Stimulated activated memory B cell treated with anti-CD40 and anti-IgM and Interleukin-4, amounts not matched to agents 10 μg/mL and 1 μg/mL and 100 μg/mL, for 72 hours (primary cell): ENCODE data around the gene TBC1D17.
A peak's percentile ranks its signal among the peaks of the same experiment; 100 is the strongest.

Experiments used
- ATAC-seq: fragments of 150-1000 bp; cut with Tn5 transposase; 2 replicates; pipeline ENCODE4 v1.10.0; 2021
- H3K27ac Mint-ChIP-seq: one replicate; pipeline ENCODE4 v1.8.0; 2022; ENCODE audit warnings: mild to moderate bottlenecking, mixed read lengths
- H3K27me3 Mint-ChIP-seq: one replicate; pipeline ENCODE4 v1.8.0; 2022; ENCODE audit warnings: mixed read lengths
- H3K36me3 Mint-ChIP-seq: one replicate; pipeline ENCODE4 v1.8.0; 2022; ENCODE audit warnings: mixed read lengths
- H3K4me1 Mint-ChIP-seq: one replicate; pipeline ENCODE4 v1.8.0; 2022; ENCODE audit warnings: mixed read lengths
- H3K4me3 Mint-ChIP-seq: one replicate; pipeline ENCODE4 v1.8.0; 2022; ENCODE audit warnings: mild to moderate bottlenecking, moderate library complexity, mixed read lengths
- H3K9me3 Mint-ChIP-seq: one replicate; pipeline ENCODE4 v1.8.0; 2022; ENCODE audit warnings: mixed read lengths

The TBC1D17 gene

DNA sequence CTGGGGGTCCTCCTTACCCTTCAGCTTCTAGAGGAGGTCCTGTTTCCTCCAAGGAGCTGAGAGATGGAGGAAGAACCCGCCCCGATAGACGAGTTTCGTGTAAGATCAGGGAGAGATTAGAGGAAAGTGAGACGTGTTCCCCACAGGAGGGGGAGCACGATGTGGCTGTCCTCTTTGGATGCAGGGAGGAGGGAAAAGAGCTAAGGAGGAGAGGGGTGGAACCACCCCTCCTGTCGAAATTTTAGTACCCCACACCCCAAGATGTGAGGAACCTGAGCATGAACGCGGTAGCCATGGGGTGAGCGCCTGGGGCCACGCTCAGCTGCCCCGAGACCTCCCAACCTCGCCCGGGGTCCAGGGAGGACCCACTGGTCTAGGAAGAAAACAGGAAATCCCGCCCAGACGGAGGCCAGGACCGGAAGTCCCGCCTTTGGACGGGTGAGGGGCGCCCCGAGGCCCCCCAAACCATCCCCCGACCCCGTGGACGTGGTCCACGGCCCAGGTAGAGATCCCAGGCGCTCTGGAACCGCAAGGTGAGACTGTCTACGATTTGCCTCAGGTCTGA, 1.6 kb upstream of the TBC1D17 start:
- Mint-ChIP-seq H3K4me3 (no peak overlapping the region), H3K36me3 (peaks cover 23% of the 10 kb centered on the region), H3K4me1 (peaks cover 37% of the 10 kb centered on the region), H3K27ac (no peak overlapping the region), H3K27me3 (no peaks in the 10 kb centered on the region), H3K9me3 (no peaks in the 10 kb centered on the region)
- ATAC-seq, result peak; percentile 9

DNA sequence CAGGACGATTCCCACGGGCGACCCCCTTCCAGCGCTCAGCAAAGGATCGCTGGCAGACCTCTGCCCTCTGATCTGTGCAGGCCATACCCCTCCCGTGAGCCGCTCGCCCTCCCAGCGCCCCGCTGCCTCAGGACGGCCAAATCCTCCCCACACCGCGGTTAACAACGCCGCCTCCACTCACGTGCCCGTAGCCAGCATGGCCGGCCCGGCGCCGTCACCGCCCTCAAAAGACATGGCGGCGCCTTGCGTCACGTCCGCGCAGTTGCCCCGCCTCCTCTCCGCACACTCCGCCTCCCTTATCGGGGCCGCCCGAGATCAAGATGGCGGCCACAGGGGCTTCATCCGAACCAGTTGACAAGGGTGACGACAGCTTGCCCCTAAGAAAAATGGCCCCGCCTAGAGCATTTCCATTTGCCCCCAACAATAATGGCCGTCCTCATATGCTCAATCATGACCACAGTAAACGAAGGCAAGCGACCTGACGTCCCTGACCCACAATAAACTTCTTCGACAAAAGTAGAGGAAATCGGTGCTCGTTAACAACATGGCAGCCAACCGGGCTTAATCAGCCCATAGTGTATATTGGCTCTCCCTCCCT, 981 bp upstream of the TBC1D17 start:
- no peaks in the 10 kb centered on the region for H3K27me3 Mint-ChIP-seq
- peak; percentile 79 for ATAC-seq
- H3K9me3 Mint-ChIP-seq, result no peaks in the 10 kb centered on the region

DNA sequence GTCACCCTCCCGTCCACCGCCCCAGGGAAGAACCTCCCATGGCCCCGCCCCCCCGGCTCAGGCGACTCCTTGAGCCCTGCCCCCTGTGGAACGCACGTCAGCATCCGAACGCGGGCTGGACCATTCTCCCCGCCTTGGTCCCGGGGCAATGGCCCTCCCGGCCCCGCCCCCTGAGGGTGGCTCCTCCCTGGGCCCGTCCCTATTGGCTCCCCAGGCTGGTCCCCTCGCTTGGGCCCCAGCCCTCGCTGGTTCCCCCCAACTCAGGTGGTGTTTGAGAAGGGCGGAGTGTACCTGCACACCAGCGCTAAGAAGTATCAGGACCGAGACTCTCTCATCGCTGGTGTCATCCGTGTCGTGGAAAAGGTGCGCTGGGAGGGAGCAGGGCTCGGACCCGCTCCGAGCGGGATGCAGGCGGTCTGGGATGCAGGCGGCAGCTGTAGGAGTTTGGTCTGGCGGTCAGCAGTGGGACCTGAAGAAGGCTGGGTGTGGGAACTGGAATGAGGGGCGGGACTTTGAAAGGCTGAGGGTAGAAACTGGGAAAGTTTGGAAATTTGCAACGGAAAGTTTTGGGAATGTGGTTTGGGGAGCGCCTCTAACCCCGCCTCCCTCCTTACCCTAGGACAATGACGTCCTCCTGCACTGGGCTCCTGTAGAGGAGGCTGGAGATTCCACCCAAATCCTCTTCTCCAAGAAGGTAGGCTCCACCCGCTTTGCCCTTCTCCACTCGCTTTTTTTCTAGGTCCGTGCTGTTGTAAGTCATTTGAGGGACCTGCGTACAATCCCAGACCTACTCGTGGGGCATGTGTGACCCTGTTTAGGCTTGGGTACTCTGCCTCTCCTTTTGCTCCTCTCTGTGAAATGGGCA, 609 bp downstream of the TBC1D17 start:
- peaks cover 33% of the 10 kb centered on the region for H3K4me1 Mint-ChIP-seq
- no peaks in the 10 kb centered on the region for H3K9me3 Mint-ChIP-seq
- no peak overlapping the region for H3K4me3 Mint-ChIP-seq
- peaks cover 45% of the 10 kb centered on the region for H3K36me3 Mint-ChIP-seq
- H3K27ac Mint-ChIP-seq, result no peak overlapping the region
- no peaks in the 10 kb centered on the region for H3K27me3 Mint-ChIP-seq
- peak; percentile 84 for ATAC-seq

More for the DNA sequence above, 981 bp upstream of the TBC1D17 start:
- Mint-ChIP-seq H3K4me1 (peaks cover 37% of the 10 kb centered on the region), H3K36me3 (peaks cover 29% of the 10 kb centered on the region), H3K27ac (no peak overlapping the region), H3K4me3 (no peak overlapping the region)

DNA sequence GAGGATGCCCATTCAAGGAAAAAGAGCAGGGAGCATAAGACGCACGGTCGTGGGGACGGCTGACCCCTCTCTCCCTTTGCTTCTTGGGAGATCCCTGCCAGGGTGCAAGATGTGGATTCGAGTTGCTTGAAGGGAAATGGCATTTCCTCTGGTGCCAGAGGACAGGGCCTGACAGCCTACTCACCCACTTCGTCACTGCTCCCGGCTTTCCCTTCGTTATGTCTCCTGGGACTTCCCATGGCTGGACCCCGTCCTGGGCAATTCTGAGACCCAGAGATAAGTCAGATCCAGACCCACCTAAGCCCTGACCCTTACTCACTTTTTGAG, 1.2 kb downstream of the TBC1D17 start:
- H3K27me3 Mint-ChIP-seq, result no peaks in the 10 kb centered on the region
- peaks cover 33% of the 10 kb centered on the region for H3K4me1 Mint-ChIP-seq
- no peak overlapping the region for H3K27ac Mint-ChIP-seq
- H3K36me3 Mint-ChIP-seq, result peaks cover 51% of the 10 kb centered on the region
- H3K9me3 Mint-ChIP-seq, result no peaks in the 10 kb centered on the region
- H3K4me3 Mint-ChIP-seq, result no peak overlapping the region
- no peak for ATAC-seq

DNA sequence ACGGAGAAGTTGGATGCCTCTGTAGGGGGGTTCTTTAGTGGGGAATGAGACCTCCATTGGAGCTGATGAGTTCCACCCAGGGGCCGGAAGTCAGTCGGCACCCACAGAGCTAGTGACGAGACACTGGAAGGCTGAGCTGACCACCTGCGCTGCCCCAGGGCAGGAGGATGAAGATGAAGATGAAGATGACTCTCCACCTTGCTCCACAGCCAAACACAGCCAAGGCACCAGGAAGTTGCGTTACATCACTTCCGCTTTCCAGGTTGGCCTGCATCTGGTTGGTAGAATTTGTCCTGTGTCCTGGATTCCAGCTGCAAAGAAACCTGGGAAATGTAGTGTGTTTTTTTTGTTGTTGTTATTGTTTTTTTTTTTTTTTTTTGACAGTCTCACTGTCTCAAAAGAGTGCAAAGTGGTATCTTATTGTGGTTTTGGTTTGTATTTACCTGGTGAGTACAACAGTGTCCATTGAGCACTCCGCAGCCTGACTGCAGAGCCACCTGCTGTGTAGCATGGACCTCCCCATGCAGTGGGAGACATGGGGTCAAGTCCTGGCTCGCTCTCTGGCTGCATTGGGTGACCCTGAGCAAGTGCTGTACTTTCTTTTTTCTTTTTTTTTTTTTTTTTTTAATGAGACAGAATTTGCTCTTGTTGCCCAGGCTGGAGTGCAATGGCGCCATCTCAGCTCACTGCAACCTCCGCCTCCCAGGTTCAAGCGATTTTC, 1.9 kb downstream of the TBC1D17 start:
- no peaks in the 10 kb centered on the region for H3K9me3 Mint-ChIP-seq
- H3K36me3 Mint-ChIP-seq, result peaks cover 56% of the 10 kb centered on the region
- no peak overlapping the region for H3K27ac Mint-ChIP-seq
- H3K27me3 Mint-ChIP-seq, result no peaks in the 10 kb centered on the region
- no peak for ATAC-seq
- H3K4me1 Mint-ChIP-seq, result peaks cover 33% of the 10 kb centered on the region
- H3K4me3 Mint-ChIP-seq, result no peak overlapping the region

DNA sequence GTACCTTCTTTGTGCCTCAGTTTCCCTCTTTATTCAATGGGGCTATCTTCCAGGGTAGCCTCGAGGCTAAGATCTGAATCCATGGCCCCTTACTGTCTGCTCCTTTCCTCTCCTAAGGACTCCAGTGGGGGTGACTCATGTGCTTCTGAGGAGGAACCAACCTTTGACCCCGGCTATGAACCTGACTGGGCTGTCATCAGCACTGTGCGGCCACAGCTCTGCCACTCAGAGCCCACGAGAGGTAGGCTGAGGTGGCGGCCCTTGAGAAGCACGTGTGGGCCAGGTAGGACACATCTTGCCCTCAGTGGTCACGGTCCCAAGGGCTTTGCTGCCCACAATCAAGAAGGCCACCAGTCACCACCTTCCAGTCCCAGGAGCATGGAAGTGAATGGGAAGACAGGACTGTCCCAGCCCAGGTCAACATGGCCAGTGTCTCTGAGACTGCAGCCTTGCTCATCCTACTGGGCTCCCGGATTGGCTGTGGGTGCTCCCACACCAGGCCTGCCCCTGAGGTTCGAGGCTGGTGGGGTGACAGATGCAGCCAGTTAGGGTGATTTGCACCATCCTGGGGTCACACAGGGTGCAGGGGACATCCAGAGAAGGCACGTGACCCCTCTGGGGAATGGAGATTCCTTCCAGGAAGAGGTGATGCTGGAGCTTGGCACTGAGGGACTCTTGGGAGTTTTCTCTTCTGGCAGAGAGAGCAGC, 2.8 kb downstream of the TBC1D17 start:
- Mint-ChIP-seq H3K4me1 (peaks cover 26% of the 10 kb centered on the region), H3K27ac (no peak overlapping the region), H3K9me3 (no peaks in the 10 kb centered on the region), H3K36me3 (peaks cover 65% of the 10 kb centered on the region), H3K27me3 (no peaks in the 10 kb centered on the region), H3K4me3 (no peak overlapping the region)
- ATAC-seq, result no peak

DNA sequence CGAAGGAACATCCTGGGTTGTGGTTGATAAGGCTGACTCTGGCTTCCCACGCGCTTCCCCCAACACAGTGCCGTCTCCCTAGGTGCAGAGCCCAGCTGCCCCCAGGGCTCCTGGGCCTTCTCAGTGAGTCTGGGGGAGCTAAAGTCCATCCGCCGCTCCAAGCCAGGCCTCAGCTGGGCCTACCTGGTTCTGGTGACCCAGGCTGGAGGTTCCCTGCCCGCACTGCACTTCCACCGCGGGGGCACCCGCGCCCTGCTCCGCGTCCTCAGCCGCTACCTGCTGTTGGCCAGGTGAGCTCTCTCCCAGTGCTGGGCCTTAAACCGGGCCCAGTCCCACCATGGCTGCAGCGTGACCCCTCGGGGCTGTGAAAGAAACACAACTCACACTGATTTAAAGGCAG, 3.7 kb downstream of the TBC1D17 start:
- Mint-ChIP-seq H3K9me3 (no peaks in the 10 kb centered on the region), H3K4me3 (no peak overlapping the region), H3K27ac (no peak overlapping the region), H3K27me3 (no peaks in the 10 kb centered on the region), H3K4me1 (peaks cover 19% of the 10 kb centered on the region), H3K36me3 (peaks cover 68% of the 10 kb centered on the region)
- no peak for ATAC-seq

DNA sequence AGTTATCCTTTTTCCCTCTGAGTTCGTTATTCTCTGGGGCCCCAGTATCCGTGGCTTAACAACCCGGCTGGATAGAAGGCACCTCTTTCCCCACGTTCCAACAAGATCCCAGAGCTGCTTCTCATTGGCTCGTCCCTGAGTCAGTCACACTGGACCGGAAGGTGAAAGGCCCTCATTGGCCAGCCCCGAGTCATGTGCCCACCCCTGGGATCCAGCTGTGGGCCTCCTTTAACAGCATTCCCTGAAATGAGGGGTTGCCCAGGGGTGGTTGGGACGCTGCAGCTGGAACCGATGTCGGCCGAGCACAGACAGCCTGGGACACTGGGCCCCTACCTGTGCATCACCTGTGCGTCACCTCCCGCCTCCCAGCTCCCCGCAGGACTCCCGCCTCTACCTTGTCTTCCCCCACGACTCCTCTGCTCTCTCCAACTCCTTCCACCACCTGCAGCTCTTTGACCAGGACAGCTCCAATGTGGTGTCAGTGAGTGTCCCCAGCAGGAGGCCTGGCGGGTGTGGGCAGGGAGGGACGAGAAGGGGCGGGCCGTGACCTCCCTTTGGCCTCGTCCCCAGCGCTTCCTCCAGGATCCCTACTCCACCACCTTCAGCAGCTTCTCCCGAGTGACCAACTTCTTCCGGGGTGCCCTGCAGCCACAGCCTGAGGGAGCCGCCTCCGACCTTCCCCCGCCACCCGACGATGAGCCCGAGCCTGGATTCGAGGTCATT, 4.3 kb downstream of the TBC1D17 start:
- peaks cover 19% of the 10 kb centered on the region for H3K4me1 Mint-ChIP-seq
- H3K27me3 Mint-ChIP-seq, result no peaks in the 10 kb centered on the region
- H3K36me3 Mint-ChIP-seq, result peaks cover 68% of the 10 kb centered on the region
- no peak overlapping the region for H3K4me3 Mint-ChIP-seq
- H3K27ac Mint-ChIP-seq, result no peak overlapping the region
- ATAC-seq, result no peak
- H3K9me3 Mint-ChIP-seq, result no peaks in the 10 kb centered on the region

DNA sequence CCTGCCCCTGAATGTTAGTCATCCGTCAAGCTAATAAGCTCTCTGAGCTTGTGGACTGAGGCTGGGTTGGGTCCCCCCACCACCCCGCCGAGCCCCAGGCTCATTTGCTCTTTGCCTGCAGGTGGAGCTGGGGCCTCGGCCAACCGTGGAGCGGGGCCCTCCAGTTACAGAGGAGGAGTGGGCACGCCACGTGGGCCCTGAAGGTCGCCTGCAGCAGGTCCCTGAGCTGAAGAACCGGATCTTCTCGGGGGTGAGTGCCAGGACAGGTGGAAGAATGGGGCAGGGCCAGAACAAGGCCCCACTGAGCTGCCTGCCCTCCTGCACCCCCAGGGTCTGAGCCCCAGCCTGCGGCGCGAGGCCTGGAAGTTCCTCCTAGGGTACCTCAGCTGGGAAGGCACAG, 5.1 kb downstream of the TBC1D17 start:
- Mint-ChIP-seq H3K27ac (no peak overlapping the region), H3K4me1 (peaks cover 24% of the 10 kb centered on the region), H3K36me3 (peaks cover 68% of the 10 kb centered on the region), H3K9me3 (no peaks in the 10 kb centered on the region), H3K27me3 (no peaks in the 10 kb centered on the region), H3K4me3 (no peak overlapping the region)
- no peak for ATAC-seq

DNA sequence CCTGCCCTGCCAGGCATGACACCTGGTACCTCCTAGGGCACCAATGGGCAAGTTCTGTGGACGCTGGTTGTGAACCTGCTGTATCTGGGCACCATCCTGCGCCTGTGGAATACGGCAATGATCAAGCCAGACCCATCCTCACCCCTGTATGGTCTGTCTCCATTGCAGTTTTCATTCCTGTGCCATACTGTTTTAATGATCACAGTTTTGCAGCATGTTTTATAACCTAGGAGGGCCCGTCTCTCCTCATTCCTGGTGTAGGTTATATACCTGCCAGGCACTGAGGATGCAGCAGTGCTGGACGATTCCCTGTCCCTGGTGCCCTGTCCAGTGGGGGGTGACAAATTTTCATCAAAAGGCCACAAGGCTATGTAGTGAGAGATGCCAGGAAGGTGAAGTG, 5.6 kb downstream of the TBC1D17 start:
- no peak for ATAC-seq
- Mint-ChIP-seq H3K27me3 (no peaks in the 10 kb centered on the region), H3K4me1 (peaks cover 25% of the 10 kb centered on the region), H3K9me3 (no peaks in the 10 kb centered on the region), H3K4me3 (peak overlapping the region; percentile 32), H3K36me3 (peaks cover 65% of the 10 kb centered on the region), H3K27ac (no peak overlapping the region)

DNA sequence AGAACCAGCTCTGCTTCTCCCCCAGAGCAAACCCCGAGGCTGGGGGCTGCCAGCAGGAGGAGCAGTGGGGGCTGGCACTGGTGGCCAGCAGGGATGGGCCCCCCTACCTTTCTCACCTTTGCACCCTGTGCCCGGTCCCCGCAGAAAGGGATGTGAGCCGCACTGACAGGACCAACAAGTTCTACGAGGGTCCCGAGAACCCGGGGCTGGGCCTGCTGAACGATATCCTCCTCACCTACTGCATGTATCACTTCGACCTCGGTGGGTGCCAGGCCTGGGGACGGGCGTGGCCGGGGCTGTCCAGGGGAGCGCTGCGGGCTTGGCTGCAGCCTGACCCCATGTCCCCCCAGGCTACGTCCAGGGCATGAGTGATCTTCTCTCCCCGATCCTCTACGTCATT, 6.6 kb downstream of the TBC1D17 start:
- no peaks in the 10 kb centered on the region for H3K9me3 Mint-ChIP-seq
- peaks cover 24% of the 10 kb centered on the region for H3K4me1 Mint-ChIP-seq
- H3K27me3 Mint-ChIP-seq, result no peaks in the 10 kb centered on the region
- H3K36me3 Mint-ChIP-seq, result peaks cover 69% of the 10 kb centered on the region
- no peak overlapping the region for H3K27ac Mint-ChIP-seq
- H3K4me3 Mint-ChIP-seq, result no peak overlapping the region
- ATAC-seq, result no peak

DNA sequence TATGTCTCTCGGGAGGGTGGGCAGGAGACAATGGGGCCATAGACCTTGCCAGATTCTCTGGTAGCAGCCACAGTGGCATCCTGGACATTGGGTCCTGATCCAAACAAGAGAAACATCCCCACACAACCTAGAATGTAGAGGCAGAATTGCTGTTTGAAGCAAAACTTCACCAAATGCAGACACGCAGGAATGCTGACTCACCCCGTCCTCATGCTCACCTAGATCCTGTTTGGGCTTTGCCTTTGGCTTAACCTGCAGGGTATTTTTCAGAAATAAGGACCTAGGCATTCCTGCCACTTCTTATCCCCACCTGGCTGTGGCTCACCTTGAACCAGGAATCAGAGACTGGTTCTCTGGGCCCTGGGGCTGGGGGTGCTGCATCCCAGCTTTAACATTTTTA, 7.3 kb downstream of the TBC1D17 start:
- no peak overlapping the region for H3K4me3 Mint-ChIP-seq
- peaks cover 72% of the 10 kb centered on the region for H3K36me3 Mint-ChIP-seq
- H3K27ac Mint-ChIP-seq, result no peak overlapping the region

DNA sequence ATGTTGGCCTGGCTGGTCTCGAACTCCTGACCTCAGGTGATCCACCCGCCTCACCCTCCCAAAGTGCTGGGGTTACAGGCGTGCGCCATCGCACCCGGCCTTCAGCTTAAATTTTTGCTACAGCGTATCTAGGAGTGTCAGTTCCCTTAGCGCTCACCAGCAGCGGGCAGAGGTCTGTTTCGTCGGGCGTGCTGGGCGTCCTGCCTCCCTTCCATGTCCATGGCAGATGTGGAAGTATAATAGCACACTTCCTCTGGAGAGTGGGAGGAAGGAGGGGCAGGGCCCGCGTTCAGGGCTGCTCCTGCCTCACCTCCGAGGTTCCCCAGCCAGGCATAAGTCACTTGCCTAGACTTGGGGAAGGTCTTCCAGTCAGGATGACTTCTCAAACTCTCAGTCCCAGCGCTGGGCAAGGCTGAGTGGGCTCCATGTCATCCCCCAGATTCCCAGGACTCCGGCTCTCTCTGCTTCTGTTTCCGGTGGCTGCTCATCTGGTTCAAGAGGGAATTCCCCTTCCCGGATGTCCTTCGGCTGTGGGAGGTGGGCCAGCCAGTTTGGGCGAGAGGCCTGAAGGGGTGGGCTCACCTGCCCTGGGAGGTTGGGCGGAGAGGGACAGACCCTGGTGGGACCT, 9.6 kb downstream of the TBC1D17 start:
- H3K27ac Mint-ChIP-seq, result no peak overlapping the region
- no peaks in the 10 kb centered on the region for H3K27me3 Mint-ChIP-seq
- H3K9me3 Mint-ChIP-seq, result no peaks in the 10 kb centered on the region
- H3K4me1 Mint-ChIP-seq, result peaks cover 42% of the 10 kb centered on the region
- ATAC-seq, result no peak
- no peak overlapping the region for H3K4me3 Mint-ChIP-seq
- peaks cover 64% of the 10 kb centered on the region for H3K36me3 Mint-ChIP-seq

More for the DNA sequence above, 7.3 kb downstream of the TBC1D17 start:
- H3K27me3 Mint-ChIP-seq, result no peaks in the 10 kb centered on the region
- H3K9me3 Mint-ChIP-seq, result no peaks in the 10 kb centered on the region
- H3K4me1 Mint-ChIP-seq, result peaks cover 27% of the 10 kb centered on the region
- ATAC-seq, result no peak
